ENCODE results near the gene MAN1C1. TPM values are rescaled to one million over a fixed set of nuclear protein-coding genes. Genes with fewer than 3 reads are reported as not detected.
"Not testable (repeated sequence)": the region's sequence is repeated elsewhere in the genome, so short reads cannot be mapped to it uniquely, and the experiment has no call there.

MAN1C1 gene
- total and polyA plus RNA-seq, 10 of the 15 experiments (the other 5 are each of a cell fraction or from before 2014, with no cell fraction given) = 0.12 to 0.56 (median 0.22) TPM; not detected in 3

DNA sequence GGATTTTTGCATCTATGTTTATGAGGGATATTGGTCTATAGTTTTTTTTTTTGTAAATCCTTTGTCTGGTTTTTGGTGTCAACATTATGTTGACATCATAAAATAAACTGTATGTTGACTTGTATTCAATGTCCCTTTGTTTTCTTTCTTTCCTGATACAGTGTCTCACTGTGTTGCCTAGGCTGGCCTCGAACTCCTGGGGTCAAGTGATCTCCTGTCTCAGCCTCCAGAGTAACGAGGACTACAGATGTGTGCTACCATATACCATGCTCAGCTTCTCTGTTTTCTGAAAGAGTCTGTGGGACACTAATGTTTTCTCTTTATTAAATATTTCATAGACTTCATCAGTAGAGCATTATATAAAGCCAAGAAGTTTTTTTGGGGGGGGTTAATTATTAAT lies 18.3 kb downstream of the MAN1C1 start (continued):
- TF ChIP-seq NFYA (IDR thresholded peaks at IDR 0.05; ENCODE audit: borderline replicate concordance, low read depth, low read length) (no peak), USF2 (IDR thresholded peaks at IDR 0.05; ENCODE audit: borderline replicate concordance, low read depth, low read length) (no peak), BACH1 (IDR thresholded peaks at IDR 0.05; ENCODE audit: borderline replicate concordance) (no peak), REST (IDR thresholded peaks at IDR 0.05; ENCODE audit: low read depth, low read length) (no peak), SUZ12 (IDR thresholded peaks at IDR 0.05; ENCODE audit: unreplicated experiment) (no peak)
- TF ChIP-seq, protein P1, sequence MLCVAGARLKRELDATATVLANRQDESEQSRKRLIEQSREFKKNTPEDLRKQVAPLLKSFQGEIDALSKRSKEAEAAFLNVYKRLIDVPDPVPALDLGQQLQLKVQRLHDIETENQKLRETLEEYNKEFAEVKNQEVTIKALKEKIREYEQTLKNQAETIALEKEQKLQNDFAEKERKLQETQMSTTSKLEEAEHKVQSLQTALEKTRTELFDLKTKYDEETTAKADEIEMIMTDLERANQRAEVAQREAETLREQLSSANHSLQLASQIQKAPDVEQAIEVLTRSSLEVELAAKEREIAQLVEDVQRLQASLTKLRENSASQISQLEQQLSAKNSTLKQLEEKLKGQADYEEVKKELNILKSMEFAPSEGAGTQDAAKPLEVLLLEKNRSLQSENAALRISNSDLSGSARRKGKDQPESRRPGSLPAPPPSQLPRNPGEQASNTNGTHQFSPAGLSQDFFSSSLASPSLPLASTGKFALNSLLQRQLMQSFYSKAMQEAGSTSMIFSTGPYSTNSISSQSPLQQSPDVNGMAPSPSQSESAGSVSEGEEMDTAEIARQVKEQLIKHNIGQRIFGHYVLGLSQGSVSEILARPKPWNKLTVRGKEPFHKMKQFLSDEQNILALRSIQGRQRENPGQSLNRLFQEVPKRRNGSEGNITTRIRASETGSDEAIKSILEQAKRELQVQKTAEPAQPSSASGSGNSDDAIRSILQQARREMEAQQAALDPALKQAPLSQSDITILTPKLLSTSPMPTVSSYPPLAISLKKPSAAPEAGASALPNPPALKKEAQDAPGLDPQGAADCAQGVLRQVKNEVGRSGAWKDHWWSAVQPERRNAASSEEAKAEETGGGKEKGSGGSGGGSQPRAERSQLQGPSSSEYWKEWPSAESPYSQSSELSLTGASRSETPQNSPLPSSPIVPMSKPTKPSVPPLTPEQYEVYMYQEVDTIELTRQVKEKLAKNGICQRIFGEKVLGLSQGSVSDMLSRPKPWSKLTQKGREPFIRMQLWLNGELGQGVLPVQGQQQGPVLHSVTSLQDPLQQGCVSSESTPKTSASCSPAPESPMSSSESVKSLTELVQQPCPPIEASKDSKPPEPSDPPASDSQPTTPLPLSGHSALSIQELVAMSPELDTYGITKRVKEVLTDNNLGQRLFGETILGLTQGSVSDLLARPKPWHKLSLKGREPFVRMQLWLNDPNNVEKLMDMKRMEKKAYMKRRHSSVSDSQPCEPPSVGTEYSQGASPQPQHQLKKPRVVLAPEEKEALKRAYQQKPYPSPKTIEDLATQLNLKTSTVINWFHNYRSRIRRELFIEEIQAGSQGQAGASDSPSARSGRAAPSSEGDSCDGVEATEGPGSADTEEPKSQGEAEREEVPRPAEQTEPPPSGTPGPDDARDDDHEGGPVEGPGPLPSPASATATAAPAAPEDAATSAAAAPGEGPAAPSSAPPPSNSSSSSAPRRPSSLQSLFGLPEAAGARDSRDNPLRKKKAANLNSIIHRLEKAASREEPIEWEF (IDR thresholded peaks at IDR 0.05; ENCODE audit: insufficient replicate concordance, low read depth, low read length) = no peak
- TF ChIP-seq, protein P2, sequence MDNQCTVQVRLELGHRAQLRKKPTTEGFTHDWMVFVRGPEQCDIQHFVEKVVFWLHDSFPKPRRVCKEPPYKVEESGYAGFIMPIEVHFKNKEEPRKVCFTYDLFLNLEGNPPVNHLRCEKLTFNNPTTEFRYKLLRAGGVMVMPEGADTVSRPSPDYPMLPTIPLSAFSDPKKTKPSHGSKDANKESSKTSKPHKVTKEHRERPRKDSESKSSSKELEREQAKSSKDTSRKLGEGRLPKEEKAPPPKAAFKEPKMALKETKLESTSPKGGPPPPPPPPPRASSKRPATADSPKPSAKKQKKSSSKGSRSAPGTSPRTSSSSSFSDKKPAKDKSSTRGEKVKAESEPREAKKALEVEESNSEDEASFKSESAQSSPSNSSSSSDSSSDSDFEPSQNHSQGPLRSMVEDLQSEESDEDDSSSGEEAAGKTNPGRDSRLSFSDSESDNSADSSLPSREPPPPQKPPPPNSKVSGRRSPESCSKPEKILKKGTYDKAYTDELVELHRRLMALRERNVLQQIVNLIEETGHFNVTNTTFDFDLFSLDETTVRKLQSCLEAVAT (IDR thresholded peaks at IDR 0.05) = no peak

- CTCF ChIA-PET; H3K9me3 ChIP-seq (replicated peaks; ENCODE audit: control insufficient read depth, insufficient read depth, low read length); H3K4me3 ChIP-seq; BruUV-seq (replicated peaks); RAD21 ChIA-PET (ENCODE audit: unreplicated experiment); intact Hi-C loops (cut with micrococcal nuclease; ENCODE audit: unreplicated experiment); POLR2A ChIA-PET; SMC1A ChIA-PET (ENCODE audit: uncharacterized antibody, unreplicated experiment); H2AFZ ChIP-seq (ENCODE audit: control insufficient read depth, low read depth, low read length); H3K79me2 ChIP-seq (ENCODE audit: control insufficient read depth, insufficient read depth, low read length); in situ Hi-C loops (cut with MboI); H4K20me1 ChIP-seq (ENCODE audit: control insufficient read depth, insufficient read depth); ATAC-seq; H3K4me1 ChIP-seq (ENCODE audit: control insufficient read depth, insufficient read depth, low read length); H3K4me2 ChIP-seq (ENCODE audit: control insufficient read depth, insufficient read depth); H3K27me3 ChIP-seq (replicated peaks in 1 of 2; ENCODE audit: control insufficient read depth in 2 of 2, insufficient read depth in 2 of 2, low read length in 1 of 2); DNase-seq (ENCODE audit: low read depth, low spot score); FAIRE-seq; H3K9ac ChIP-seq (ENCODE audit: control insufficient read depth, insufficient read depth, low read length); H3K36me3 ChIP-seq (ENCODE audit: control insufficient read depth in 2 of 2, insufficient read depth in 2 of 2, low read length in 1 of 2); H3K27ac ChIP-seq (ENCODE audit: control insufficient read depth, insufficient read depth): not testable (repeated sequence)
- 75% methylated on average over 7 of the region's 7 CpGs for WGBS (ENCODE audit: insufficient coverage, insufficient replicate concordance, low lambda C conversion rate, missing lambda C conversion rate)
Observed at GRCh38 chr1:25636141-25636540, 19.6 kb downstream of the MAN1C1 start.

Data from GM12878 (cell line).